Osteoblast (primary cell): ENCODE results near the gene MGAT5. TPM values are rescaled to one million over a fixed set of nuclear protein-coding genes. Genes with fewer than 3 reads are reported as not detected.

Source experiments
- DNase-seq: peaks from one replicate; pipeline ENCODE4 v3.0.0; 2011; ENCODE audit warnings: low spot score, mixed read lengths; ENCODE audit not compliant: insufficient read length; ENCODE audit errors: missing footprints
- H2AFZ ChIP-seq: 2 replicates; pipeline ENCODE4 v1.6.0; 2011; ENCODE audit warnings: mild to moderate bottlenecking, low read length
- H3K27ac ChIP-seq: 2 replicates; pipeline ENCODE4 v1.5.1; 2011; ENCODE audit warnings: mild to moderate bottlenecking, low read depth, low read length, moderate library complexity
- H3K27me3 ChIP-seq: 2 replicates; pipeline ENCODE4 v1.6.0; 2012; ENCODE audit warnings: mild to moderate bottlenecking, control low read depth, inconsistent platforms, low read length, moderate library complexity; ENCODE audit not compliant: insufficient read depth
- H3K36me3 ChIP-seq: 2 replicates; pipeline ENCODE4 v1.5.1; 2011; ENCODE audit warnings: mild to moderate bottlenecking, low read length, control low read depth, moderate library complexity; ENCODE audit not compliant: insufficient read depth
- H3K4me1 ChIP-seq: 2 replicates; pipeline ENCODE4 v1.5.1; 2011; ENCODE audit warnings: mild to moderate bottlenecking, low read length, control low read depth, moderate library complexity; ENCODE audit not compliant: insufficient read depth
- H3K4me2 ChIP-seq: 2 replicates; pipeline ENCODE4 v1.6.0; 2011; ENCODE audit warnings: mild to moderate bottlenecking, low read length; ENCODE audit not compliant: insufficient read depth
- H3K4me3 ChIP-seq: fragments of 200-600 bp; sonication (generic); 3 replicates; pipeline ENCODE4 v1.5.1; 2012; ENCODE audit warnings: mild to moderate bottlenecking, low read length, inconsistent platforms; ENCODE audit not compliant: insufficient read depth
- H3K79me2 ChIP-seq: 2 replicates; pipeline ENCODE4 v1.6.0; 2012; ENCODE audit warnings: mild to moderate bottlenecking, low read length, control low read depth, inconsistent platforms; ENCODE audit not compliant: insufficient read depth
- H3K9me3 ChIP-seq: 2 replicates; pipeline ENCODE4 v1.5.1; 2011; ENCODE audit warnings: low read depth, low read length, control low read depth
- H4K20me1 ChIP-seq: 2 replicates; pipeline ENCODE4 v1.6.0; 2012; ENCODE audit warnings: mild to moderate bottlenecking, low read length, control low read depth; ENCODE audit not compliant: insufficient read depth
- CTCF ChIP-seq: IDR thresholded peaks from 2 replicates; pipeline ENCODE4 v1.5.1; 2011; ENCODE audit warnings: mild to moderate bottlenecking, low read depth, low read length, moderate library complexity; ENCODE audit errors: extremely low read depth
- total RNA-seq: library from RNA; depleted of rRNA; stranded (reverse); fragments of >200 nt; gene quantifications from 2 replicates; pipeline ENCODE4 v1.2.3, GENCODE V29; 2012

MGAT5 gene
- total RNA-seq, 1 donor, result 29.7 TPM

GRCh38 chr2:134272806-134273205 is 18.9 kb downstream of the MGAT5 start:
- no peaks in the 10 kb centered on the region for H3K9me3 ChIP-seq
- H3K27me3 ChIP-seq, result no peaks in the 10 kb centered on the region
- no peaks in the 10 kb centered on the region for H3K36me3 ChIP-seq
- no peak for TF ChIP-seq CTCF
- no peak overlapping the region for H2AFZ ChIP-seq
- H3K79me2 ChIP-seq, result no peaks in the 10 kb centered on the region
- DNase-seq, result no peak
- H4K20me1 ChIP-seq, result no peaks in the 10 kb centered on the region
- H3K27ac ChIP-seq, result no peak overlapping the region
- no peak overlapping the region for H3K4me3 ChIP-seq
- no peak overlapping the region for H3K4me2 ChIP-seq
- peaks cover 5% of the 10 kb centered on the region for H3K4me1 ChIP-seq

- Histone ChIP-seq H3K27me3 (no peaks in the 10 kb centered on the region), H3K27ac (no peak overlapping the region), H3K9me3 (no peaks in the 10 kb centered on the region), H4K20me1 (no peaks in the 10 kb centered on the region), H3K36me3 (no peaks in the 10 kb centered on the region), H3K4me3 (no peak overlapping the region), H3K4me1 (peaks cover 5% of the 10 kb centered on the region), H3K79me2 (no peaks in the 10 kb centered on the region), H3K4me2 (no peak overlapping the region), H2AFZ (no peak overlapping the region)
- no peak for TF ChIP-seq CTCF
- no peak for DNase-seq
These were observed 19.5 kb downstream of the MGAT5 start for GRCh38 chr2:134273256-134273983.

GRCh38 chr2:134274121-134274520 is 20.2 kb downstream of the MGAT5 start:
- H3K9me3 ChIP-seq, result no peaks in the 10 kb centered on the region
- no peaks in the 10 kb centered on the region for H3K79me2 ChIP-seq
- H3K4me1 ChIP-seq, result peaks cover 5% of the 10 kb centered on the region
- no peaks in the 10 kb centered on the region for H3K36me3 ChIP-seq
- H3K27me3 ChIP-seq, result no peaks in the 10 kb centered on the region
- no peak overlapping the region for H3K27ac ChIP-seq
- H3K4me3 ChIP-seq, result no peak overlapping the region
- TF ChIP-seq CTCF, result no peak
- no peaks in the 10 kb centered on the region for H4K20me1 ChIP-seq
- H3K4me2 ChIP-seq, result no peak overlapping the region
- no peak for DNase-seq
- H2AFZ ChIP-seq, result no peak overlapping the region

GRCh38 chr2:134275058-134275862 is 21.4 kb downstream of the MGAT5 start:
- no peaks in the 10 kb centered on the region for H4K20me1 ChIP-seq
- TF ChIP-seq CTCF, result no peak
- no peak for DNase-seq
- no peak overlapping the region for H2AFZ ChIP-seq
- H3K27me3 ChIP-seq, result no peaks in the 10 kb centered on the region
- peaks cover 5% of the 10 kb centered on the region for H3K4me1 ChIP-seq
- no peak overlapping the region for H3K27ac ChIP-seq
- H3K4me3 ChIP-seq, result no peak overlapping the region
- H3K36me3 ChIP-seq, result no peaks in the 10 kb centered on the region
- H3K79me2 ChIP-seq, result no peaks in the 10 kb centered on the region
- no peaks in the 10 kb centered on the region for H3K9me3 ChIP-seq
- no peak overlapping the region for H3K4me2 ChIP-seq
